HG03354 (cell line): Measurements from ENCODE around the gene MAST2.

Experiments used
- ATAC-seq: cut with Tn5 transposase; IDR thresholded peaks from one replicate; pipeline ENCODE4 v1.9.1; 2021; ENCODE audit warnings: mild to moderate bottlenecking; ENCODE audit not compliant: unreplicated experiment, poor library complexity, severe bottlenecking

MAST2 gene

DNA sequence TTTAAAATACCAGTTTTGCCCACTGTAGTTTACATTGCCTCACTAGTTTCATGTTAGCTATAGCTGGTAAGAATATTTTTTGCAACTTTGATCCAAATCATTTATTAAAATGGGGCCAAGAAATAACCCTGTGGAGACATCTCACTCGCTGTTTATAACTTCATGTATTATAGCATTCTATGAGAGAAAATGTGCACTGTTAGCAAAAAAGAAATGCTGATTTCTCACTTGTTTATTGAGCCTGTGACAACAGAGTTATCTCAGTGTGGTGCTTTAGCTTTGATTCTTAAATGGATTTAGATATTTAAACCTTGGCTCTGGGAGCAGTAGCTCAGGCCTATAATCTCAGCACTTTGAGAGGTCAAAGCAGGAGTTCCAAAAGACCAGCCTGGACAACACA is 201.1 kb downstream of the MAST2 start:
- no peak for ATAC-seq

DNA sequence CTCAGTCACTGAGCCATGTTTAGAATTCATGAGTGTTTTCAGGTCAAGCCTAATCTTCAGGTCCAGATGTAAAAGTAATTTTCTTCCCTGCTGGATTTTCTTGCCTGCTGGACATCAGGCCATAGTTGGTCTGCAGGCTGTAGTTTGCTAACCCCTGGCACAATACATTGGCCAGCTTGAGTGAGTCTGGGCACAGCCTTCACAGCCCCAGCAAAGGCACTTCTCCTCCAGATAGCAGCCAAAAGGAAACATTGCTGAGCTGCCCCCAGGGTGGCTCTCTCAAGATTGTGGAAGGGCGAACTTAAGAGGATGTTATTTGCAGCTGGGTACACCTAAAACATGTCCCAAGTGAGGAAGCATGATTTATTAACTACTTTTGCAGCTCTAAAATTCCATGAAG is 202.2 kb downstream of the MAST2 start:
- ATAC-seq = no peak

- no peak for ATAC-seq
These were observed 205.2 kb downstream of the MAST2 start for GRCh38 chr1:46008585-46008984.

DNA sequence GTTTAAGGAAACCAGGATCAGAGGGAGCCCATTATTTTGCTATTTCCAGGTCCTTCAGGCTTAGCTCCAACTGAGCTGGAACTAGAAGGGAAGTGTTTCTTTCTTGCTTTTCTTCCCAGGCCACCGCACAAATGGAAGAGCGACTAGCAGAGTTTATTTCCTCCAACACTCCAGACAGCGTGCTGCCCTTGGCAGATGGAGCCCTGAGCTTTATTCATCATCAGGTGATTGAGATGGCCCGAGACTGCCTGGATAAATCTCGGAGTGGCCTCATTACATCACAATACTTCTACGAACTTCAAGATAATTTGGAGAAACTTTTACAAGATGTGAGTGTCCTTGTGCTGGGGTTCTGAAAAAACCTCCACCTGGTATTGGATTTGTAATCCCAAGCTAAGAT is 207.2 kb downstream of the MAST2 start:
- no peak for ATAC-seq

DNA sequence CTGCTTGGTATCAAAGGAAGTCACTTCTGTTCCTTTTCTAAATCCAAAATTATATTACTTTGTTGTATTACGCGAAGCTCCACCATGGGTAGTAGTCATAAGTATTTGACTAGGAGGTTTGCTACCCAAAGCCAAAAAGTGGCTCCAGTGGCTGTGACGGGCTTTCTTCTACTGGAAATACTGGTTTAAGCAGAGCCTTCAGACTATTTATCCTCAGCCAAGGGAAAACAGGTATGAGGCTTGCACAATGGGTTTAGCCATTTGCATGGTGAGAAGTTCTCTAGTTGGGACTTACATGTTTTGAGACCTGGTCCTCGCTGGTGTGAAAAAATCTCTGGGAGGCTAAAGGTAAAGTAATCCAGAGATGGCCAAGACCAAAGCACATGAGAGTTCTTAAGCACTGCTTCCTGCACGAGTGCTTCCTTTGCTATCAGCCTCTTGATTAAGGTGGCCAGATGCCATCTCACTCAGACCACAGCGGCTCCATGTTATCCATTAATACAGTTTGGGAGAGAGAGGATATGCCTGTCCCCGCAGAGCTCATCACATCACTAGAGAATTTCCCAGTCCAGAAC is 207.8 kb downstream of the MAST2 start:
- ATAC-seq = no peak

DNA sequence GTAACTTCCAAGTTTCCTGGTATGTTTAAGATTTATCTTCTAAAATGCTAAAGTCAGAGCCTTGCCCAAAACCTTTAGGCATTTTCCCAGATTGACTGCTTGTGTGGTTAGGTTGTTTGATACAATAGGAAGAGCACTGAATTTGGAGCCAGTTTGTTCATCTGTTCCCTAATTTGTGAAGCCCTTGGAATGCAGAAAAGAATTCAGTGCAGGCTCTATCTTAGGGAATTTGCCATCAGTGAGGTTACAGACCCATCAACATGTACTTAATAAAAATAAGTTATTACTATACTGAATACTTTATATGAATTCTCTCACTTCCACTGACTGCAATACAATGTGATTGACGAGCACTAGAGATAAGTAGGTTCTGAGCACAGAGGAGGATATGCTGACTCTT is 208.8 kb downstream of the MAST2 start:
- ATAC-seq = no peak

- no peak for ATAC-seq
These were observed 210.2 kb downstream of the MAST2 start for GRCh38 chr1:46013581-46013980.

GRCh38 chr1:46017876-46018503 is 214.6 kb downstream of the MAST2 start:
- ATAC-seq = no peak

GRCh38 chr1:46019348-46019747 is 215.9 kb downstream of the MAST2 start:
- ATAC-seq = no peak

- ATAC-seq = no peak
These were observed 216.6 kb downstream of the MAST2 start for GRCh38 chr1:46020010-46020409.

DNA sequence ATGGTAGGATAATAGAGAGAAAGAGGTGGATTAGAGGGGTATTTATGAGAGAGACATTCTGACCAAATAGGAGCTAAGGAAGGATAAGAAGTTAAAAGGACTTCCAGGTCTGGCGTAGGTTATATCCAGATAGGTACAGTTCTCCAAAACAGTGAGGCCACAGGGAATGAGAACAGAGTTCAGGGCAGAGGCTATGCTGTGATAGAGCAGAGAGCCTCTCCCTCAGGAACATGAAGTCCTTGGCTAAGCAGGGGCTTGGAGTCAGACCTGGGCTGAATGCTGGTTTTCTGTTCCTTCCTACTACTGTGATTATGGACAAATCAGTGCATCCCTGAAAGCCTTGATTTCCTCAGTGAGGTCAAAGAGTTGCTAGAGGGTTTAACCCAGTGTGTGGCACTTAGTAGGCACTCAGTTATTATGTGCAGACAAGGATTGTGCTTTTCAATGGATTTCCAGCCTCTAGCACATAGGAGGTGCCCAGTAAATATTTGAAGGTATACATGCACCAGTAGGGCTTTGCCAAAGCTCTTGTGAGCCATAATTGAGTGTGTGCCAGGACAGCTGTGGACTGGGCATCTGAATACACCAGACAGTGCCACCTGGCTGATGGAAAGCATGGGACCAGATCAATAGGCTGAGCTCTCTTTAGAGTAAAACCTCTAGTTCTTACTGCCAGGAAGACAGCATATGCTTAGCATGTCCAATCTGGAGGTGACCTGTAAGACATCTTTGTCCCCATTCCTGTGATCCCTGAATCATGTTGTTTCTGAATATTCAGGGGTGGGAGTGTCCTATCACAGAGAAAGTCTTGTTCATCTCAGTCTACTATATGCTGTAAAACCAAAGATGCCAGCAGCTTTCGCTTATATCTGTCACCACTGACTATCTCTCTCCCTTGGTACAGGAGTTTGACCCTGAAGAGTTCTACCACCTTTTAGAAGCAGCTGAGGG is 217.9 kb downstream of the MAST2 start:
- ATAC-seq = no peak

DNA sequence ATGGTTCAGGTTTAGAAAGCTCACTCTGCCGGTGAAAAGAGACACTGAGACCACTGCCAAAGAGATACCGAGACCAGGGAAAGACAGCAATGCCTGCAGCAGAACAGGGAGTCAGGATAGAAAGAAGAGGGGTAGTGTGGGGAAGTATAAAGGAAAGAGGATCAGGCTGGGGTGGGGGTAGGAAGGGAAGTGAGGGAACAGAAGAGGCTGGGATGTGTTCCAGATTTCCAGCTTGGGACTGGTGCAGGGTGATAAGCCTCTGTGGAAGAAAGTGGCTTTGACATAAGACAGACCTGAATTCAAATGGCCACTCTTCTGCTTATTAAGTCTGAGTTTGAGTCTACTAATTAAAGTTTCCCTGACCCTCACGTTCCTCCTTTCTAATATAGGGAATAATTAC is 223.1 kb downstream of the MAST2 start:
- no peak for ATAC-seq

DNA sequence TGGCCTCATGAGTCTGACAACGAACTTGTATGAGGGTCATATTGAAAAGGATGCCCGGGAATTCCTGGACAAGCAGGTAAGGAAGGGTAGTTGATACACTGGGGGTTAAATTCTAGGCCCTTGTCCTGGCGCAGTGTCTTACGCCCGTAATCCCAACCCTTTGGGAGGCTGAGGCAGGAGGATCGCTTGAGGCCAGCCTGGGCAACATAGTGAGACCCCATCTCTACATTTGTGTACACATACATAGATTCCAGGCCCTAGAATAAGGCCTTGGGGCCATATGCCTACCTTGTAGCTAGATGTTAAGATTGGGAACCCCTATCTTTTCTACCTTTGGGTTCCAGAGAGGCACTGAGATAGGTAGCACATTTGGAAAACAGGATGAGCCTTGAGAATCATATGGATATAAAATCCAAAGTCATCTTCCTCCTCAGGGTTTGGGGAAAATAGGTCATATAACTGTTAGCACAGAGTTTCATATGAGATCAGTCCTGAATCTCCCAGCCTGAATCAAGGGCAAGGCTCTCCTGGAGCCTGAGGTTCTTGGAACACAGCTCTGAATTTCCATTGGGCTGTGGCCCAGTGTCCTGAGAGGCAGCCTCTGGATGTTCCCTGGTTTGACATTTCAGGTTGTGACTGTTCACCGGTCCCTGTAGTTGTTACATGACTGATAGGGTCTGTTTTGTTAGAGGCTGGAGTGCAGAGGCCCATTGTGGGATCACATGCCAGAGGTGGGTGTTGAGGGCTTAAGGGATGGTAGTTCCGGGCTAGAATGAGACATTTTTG is 224.6 kb downstream of the MAST2 start:
- ATAC-seq = no peak

GRCh38 chr1:46030074-46030870 is 226.9 kb downstream of the MAST2 start:
- no peak for ATAC-seq

DNA sequence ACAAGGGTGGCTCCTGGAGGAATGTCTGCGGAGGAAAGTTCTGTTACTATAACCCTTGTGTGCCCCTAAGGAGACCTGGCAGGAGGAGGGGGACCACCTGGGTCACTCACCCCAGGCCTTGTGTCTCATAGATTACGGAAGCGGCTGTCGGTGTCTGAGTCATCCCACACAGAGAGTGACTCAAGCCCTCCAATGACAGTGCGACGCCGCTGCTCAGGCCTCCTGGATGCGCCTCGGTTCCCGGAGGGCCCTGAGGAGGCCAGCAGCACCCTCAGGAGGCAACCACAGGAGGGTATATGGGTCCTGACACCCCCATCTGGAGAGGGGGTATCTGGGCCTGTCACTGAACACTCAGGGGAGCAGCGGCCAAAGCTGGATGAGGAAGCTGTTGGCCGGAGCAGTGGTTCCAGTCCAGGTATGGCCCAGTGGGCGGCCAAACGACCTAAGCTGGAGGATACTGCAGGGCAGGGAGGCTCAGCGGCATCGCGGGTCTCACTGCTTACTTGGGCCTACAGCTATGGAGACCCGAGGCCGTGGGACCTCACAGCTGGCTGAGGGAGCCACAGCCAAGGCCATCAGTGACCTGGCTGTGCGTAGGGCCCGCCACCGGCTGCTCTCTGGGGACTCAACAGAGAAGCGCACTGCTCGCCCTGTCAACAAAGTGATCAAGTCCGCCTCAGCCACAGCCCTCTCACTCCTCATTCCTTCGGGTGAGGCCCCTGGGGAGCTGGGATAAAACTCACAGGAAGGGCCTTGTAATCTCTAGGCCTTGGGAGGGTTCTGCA is 227.7 kb downstream of the MAST2 start:
- no peak for ATAC-seq

DNA sequence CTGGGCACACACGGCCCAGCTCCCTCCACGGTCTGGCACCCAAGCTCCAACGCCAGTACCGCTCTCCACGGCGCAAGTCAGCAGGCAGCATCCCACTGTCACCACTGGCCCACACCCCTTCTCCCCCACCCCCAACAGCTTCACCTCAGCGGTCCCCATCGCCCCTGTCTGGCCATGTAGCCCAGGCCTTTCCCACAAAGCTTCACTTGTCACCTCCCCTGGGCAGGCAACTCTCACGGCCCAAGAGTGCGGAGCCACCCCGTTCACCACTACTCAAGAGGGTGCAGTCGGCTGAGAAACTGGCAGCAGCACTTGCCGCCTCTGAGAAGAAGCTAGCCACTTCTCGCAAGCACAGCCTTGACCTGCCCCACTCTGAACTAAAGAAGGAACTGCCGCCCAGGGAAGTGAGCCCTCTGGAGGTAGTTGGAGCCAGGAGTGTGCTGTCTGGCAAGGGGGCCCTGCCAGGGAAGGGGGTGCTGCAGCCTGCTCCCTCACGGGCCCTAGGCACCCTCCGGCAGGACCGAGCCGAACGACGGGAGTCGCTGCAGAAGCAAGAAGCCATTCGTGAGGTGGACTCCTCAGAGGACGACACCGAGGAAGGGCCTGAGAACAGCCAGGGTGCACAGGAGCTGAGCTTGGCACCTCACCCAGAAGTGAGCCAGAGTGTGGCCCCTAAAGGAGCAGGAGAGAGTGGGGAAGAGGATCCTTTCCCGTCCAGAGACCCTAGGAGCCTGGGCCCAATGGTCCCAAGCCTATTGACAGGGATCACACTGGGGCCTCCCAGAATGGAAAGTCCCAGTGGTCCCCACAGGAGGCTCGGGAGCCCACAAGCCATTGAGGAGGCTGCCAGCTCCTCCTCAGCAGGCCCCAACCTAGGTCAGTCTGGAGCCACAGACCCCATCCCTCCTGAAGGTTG is 231.4 kb downstream of the MAST2 start:
- no peak for ATAC-seq
